Hepatocyte (in vitro differentiated cells): ENCODE results near the gene STAB2.

Source experiments
- EZH2phosphoT487 ChIP-seq: fragments of 200-600 bp; sonication (generic); IDR thresholded peaks from one replicate; pipeline ENCODE4 v1.6.1; 2018; ENCODE audit warnings: antibody characterized with exemption, mild to moderate bottlenecking, low read depth, moderate library complexity; ENCODE audit not compliant: unreplicated experiment, severe bottlenecking
- TF ChIP-seq, protein P1 (sequence below): fragments of 200-600 bp; sonication (generic); IDR thresholded peaks from 2 replicates; pipeline ENCODE4 v1.5.1; 2016; ENCODE audit warnings: antibody characterized with exemption, mild to moderate bottlenecking; ENCODE audit not compliant: poor library complexity

DNA sequence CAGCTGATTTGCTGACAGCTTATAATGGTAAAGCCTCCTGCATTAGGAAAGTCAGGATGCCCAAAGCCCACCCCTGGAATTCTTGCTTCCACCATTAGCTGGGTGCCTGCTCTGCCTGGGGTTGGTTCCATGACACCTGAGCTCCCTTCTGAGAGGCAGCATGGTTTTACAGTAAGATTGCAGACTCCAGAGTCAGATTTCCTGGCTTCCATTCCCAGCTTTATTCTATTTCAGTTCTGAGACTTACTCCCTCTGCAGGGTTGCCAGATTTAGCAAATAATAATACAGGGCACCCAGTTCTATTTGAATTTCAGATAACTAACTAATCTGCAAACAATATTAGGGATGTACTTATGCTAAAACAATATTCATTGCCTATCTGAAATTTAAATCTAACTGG lies 12.2 kb downstream of the STAB2 start:
- TF ChIP-seq, protein P1, sequence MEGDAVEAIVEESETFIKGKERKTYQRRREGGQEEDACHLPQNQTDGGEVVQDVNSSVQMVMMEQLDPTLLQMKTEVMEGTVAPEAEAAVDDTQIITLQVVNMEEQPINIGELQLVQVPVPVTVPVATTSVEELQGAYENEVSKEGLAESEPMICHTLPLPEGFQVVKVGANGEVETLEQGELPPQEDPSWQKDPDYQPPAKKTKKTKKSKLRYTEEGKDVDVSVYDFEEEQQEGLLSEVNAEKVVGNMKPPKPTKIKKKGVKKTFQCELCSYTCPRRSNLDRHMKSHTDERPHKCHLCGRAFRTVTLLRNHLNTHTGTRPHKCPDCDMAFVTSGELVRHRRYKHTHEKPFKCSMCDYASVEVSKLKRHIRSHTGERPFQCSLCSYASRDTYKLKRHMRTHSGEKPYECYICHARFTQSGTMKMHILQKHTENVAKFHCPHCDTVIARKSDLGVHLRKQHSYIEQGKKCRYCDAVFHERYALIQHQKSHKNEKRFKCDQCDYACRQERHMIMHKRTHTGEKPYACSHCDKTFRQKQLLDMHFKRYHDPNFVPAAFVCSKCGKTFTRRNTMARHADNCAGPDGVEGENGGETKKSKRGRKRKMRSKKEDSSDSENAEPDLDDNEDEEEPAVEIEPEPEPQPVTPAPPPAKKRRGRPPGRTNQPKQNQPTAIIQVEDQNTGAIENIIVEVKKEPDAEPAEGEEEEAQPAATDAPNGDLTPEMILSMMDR = no peak
- no peak for TF ChIP-seq EZH2phosphoT487
